Left renal cortex interstitium (tissue), 4 donors: ENCODE measurements around the gene GDE1. TPM values are rescaled to one million over a fixed set of nuclear protein-coding genes. Genes with fewer than 3 reads are reported as not detected.

Experiments used
- DNase-seq, 4 donors: peaks; one replicate each; pipeline ENCODE4 v3.0.0-alpha.2; 2013; ENCODE audit warnings: low read depth in 4 of 4, low spot score in 2 of 4, missing footprints in 1 of 4
- polyA plus RNA-seq, 4 donors: library from polyadenylated mRNA; unstranded; fragments of 120-200 nt; gene quantifications; one replicate each; pipeline ENCODE4 v1.2.1, GENCODE V29; 2013; ENCODE audit not compliant: insufficient read length in 4 of 4

The GDE1 gene
- polyA plus RNA-seq, 4 donors = 61.0 to 72.6 (median 68.2) TPM

- DNase-seq = no peak
Measured at GRCh38 chr16:19497176-19497575, 24.7 kb downstream of the GDE1 start.

- DNase-seq = no peak
Measured at GRCh38 chr16:19490619-19491018, 31.3 kb downstream of the GDE1 start.

- no peak for DNase-seq
Measured at GRCh38 chr16:19488213-19488640, 33.7 kb downstream of the GDE1 start.

DNA sequence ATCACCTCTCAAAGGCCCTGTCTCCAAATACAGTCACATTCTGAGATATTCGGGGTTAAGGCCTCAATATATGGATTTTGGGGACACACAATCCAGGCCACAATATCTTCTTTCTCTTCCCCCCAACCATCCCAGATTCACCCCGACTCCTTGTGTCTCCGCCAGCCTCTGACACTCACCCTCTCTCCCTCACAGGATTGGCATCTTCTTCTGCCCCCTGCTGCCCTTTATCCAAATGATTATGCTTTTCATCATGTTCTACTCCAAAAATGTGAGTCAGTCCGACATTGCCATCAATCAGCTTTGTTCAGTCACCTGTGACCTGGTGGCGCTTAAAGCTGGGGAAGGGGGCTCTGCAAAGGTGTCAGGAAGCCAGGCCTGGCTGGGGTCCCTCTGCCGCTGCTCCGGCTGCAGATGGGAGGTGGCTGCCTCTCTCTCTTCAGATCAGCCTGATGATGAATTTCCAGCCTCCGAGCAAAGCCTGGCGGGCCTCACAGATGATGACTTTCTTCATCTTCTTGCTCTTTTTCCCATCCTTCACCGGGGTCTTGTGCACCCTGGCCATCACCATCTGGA is 35.1 kb downstream of the GDE1 start:
- no peak for DNase-seq

- DNase-seq = no peak
Measured at GRCh38 chr16:19486051-19486450, 35.8 kb downstream of the GDE1 start.

DNA sequence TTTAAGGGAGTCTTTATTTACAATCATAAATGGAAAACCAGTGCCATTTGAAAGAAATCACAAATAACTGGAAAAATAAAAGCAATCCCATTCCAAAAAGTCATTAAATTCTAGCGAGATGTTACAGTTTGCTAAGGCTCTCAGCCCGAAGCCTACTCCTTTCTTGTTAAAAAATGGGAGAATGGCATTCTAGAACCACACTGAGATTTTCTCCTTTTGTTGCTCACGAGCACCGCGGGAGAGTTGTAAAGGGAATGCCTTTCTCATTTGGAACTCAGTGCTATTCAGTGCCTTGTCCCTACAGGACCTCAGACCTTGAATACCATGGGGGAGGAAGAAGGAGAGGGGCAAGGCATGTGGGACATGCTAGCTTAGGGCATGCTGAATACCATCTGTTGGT is 36.3 kb downstream of the GDE1 start:
- DNase-seq = no peak

DNA sequence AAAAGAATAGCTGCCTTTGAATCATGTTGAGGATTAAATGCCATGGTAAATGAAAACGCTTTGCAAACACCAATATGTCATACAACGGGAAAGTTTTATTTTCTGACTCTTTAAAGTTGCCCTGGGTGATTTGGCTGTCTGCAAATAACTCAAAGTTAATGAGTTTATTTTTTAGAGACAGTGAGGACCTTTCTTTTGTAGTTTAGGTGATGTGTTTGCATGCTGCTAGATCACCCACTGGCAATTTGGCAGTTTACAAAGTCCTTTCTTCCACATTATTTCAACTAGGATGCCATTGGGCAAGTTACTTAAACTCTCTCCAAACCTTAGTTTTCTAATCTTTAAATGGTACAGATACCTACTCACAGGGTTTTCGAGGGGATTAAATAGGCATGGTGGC is 37.8 kb downstream of the GDE1 start:
- no peak for DNase-seq

- DNase-seq = no peak
Measured at GRCh38 chr16:19482291-19482690, 39.6 kb downstream of the GDE1 start.

GRCh38 chr16:19481769-19482168 is 40.1 kb downstream of the GDE1 start:
- no peak for DNase-seq

DNA sequence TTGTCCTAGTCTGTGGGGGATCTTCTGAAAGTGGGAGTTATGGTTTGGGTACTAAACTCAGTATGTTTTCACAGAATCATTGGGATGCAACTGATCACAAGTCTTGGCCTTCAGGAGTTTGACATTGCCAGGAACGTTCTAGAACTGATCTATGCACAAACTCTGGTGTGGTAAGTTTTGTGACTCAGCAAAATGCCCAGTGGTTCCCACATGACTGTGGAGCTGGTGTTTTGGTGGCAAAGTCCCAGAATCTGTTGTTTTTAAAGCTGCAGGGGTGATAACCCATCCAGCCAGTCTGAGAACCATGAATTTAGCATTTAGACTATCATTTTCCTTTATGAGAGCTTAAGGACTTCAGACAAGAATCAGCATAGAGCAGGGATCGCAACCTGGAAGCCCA is 40.6 kb downstream of the GDE1 start:
- no peak for DNase-seq

DNA sequence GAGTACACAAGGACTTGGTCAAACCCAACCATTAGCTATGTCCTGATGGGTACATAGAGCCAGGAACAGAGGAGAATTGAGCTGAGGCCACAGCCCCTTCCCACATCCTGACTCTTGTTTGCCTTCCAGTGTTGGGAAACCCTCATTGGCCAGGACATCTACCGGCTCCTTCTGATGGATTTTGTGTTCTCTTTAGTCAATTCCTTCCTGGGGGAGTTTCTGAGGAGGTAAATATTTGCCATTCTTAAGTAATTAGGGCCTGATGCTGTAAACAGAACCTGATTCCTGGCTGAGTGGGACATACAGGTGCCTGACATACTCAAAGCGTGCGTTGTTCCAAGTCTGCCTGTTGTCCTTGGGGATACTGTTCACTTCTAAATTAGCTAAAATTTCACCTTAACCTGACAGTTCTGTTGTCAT is 42.6 kb downstream of the GDE1 start:
- DNase-seq = no peak

DNA sequence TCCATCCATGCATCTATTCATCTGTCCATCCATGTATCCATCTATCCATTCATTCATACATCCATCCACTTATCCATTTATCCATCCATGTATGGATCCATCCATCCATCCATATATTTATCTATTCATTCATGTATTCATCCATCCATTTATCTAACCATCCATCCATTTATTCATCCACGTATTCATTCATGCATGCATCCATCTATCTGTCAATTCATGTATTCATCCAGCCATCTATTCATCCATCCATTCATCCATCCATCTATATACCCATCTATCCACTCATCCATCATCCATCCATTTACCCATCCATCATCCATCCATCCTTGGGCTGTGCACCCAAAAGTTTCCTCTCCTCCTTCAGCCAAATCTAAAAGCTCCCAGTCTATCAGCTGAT is 43.4 kb downstream of the GDE1 start:
- no peak for DNase-seq

GRCh38 chr16:19474617-19475016 is 47.3 kb downstream of the GDE1 start:
- DNase-seq = no peak

- DNase-seq = no peak
Measured at GRCh38 chr16:19472482-19472881, 49.4 kb downstream of the GDE1 start.

DNA sequence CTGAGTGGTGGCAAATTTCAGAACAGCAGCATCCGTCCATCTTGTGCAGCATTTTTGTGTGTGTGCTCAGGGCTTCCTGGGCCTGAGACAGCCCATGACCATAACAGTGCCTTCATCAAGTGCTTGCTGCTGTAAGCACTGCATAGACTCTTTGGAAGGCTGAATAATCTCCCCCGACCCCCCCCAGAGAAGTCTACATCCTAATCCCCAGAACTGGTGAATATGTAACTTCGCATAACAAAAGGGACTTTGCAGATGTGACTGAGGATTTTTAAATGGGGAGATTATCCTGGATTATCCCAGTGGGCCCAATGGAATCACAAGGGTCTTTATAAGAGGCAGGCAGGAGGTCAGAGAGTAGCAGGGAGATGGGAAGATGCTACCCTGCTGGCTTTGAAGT is 53.6 kb downstream of the GDE1 start:
- no peak for DNase-seq

DNA sequence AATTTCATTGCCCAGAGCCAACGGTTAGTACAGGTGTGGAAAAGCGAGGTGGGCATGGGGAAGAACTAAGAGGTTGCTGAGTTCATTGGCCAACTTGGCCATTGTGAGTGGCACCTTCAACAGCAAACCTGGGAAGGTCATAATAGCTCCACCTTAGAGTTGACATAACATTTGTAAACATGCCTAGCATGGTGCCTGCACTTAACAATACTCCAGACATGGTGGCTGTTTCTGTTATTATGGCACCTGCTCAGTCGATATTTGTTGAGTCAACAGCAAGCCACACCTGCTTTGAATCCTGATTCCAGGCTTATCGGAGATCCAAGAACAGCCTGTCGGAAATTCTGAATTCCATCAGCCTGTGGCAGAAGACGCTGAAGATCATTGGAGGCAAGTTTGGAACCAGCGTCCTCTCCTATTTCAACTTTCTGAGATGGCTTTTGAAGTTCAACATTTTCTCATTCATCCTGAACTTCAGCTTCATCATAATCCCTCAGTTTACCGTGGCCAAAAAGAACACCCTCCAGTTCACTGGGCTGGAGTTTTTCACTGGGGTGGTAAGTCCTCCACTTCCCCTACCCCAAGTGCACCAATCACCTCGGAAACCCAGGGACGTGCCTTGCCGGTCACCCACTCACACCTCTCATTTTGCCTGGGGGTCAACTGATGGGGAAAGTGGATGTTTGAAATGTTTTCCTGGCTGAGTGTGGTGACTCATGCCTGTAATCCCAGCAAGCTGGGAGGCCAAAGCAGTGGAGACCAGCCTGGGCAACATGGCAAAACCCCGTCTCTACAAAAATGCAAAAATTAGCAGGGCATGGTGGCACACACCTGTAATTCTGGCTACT is 58.2 kb downstream of the GDE1 start:
- DNase-seq = no peak

- DNase-seq = no peak
Measured at GRCh38 chr16:19460397-19460796, 61.5 kb downstream of the GDE1 start.

DNA sequence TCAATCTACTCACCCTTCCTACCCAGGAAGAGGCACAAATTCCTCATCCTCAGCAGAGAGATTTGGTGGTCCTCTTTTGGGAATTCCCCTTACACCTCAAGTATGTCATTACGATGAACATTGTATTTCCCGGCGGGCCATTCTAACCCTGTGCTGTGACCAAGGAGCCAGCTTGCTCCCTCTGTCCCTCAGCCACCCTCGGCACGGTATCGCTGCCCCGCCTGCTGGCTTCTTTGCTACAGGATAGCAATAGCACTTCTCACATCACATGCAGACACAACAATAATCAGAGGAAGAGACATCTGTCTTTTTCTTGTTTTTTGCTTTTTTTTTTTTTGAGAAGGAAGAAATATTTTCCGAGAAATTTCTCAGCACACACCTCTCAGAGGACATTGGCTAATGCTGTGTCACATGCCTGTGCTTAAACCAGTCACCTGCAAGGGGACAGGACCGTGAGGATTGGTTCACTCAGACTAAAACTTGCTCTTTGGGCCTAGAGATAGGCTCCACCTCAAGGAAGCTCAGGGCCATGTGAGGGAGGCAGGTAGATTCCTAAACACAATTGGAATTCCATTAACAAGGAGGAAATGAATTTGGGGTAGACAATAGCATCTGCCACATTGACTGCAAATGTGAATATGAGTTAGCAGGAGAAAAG is 63.0 kb downstream of the GDE1 start:
- no peak for DNase-seq
